Testis (tissue), 3 donors: ENCODE results near the gene NOS1AP. TPM values are rescaled to one million over a fixed set of nuclear protein-coding genes. Genes with fewer than 3 reads are reported as not detected.

Experiments
- DNase-seq: peaks from one replicate; pipeline ENCODE4 v3.0.0-alpha.2; 2019
- H3K27ac ChIP-seq, 2 donors: fragments of 200-600 bp; sonication (generic); one replicate each; pipeline ENCODE4 v1.5.1; 2019
- H3K27me3 ChIP-seq: fragments of 200-600 bp; sonication (generic); one replicate; pipeline ENCODE4 v1.5.1; 2019
- H3K36me3 ChIP-seq: fragments of 200-600 bp; sonication (generic); one replicate; pipeline ENCODE4 v1.5.1; 2017; ENCODE audit warnings: low read depth; ENCODE audit errors: missing control alignments
- H3K4me1 ChIP-seq: fragments of 200-600 bp; sonication (generic); one replicate; pipeline ENCODE4 v1.5.1; 2019
- H3K4me3 ChIP-seq, 2 donors: fragments of 200-600 bp; sonication (generic); one replicate each; pipeline ENCODE4 v1.5.1; 2017 to 2019
- H3K9me3 ChIP-seq: fragments of 200-600 bp; sonication (generic); one replicate; pipeline ENCODE4 v1.5.1; 2017
- CTCF ChIP-seq, 3 experiments: fragments of 450-650 bp in 2 of 3; fragments of 200-600 bp in 1 of 3; sonication (generic) in 1 of 3; IDR thresholded peaks; one replicate each; pipeline ENCODE4 v1.5.1; 2016 to 2019; ENCODE audit warnings: antibody characterized with exemption in 3 of 3, mild to moderate bottlenecking in 2 of 3, moderate library complexity in 1 of 3
- POLR2A ChIP-seq: fragments of 450-650 bp; IDR thresholded peaks from one replicate; pipeline ENCODE4 v1.6.1; 2017; ENCODE audit warnings: antibody characterized with exemption, mild to moderate bottlenecking, moderate library complexity
- WGBS, 2 donors: methylation state at CpG; one replicate each; pipeline ENCODE4 v1.1.5; 2018; 5-methylcytosine and 5-hydroxymethylcytosine counted together
- intact Hi-C: fragments of 100-400 bp; cut with DNase I; formaldehyde crosslinking; loops from one replicate; pipeline ENCODE4 v1.15.1; 2023; ENCODE audit warnings: low total_unique reads
- polyA plus RNA-seq: library from polyadenylated mRNA; stranded (reverse); fragments of 350-450 nt; fragmentation: Illumina TruSeq; extraction: RNeasy Lipid Tissue Mini Kit (QIAGEN cat#74804); gene quantifications from one replicate; pipeline ENCODE4 v1.2.3, GENCODE V29; 2014; ENCODE audit warnings: low read depth, low replicate concordance; ENCODE audit not compliant: insufficient read depth
- total RNA-seq, 2 donors: library from RNA; depleted of rRNA; stranded (reverse); fragments of >200 nt; gene quantifications; one replicate each; pipeline ENCODE4 v1.2.3, GENCODE V29; 2016

The NOS1AP gene
- total and polyA plus RNA-seq, 3 donors from 2014 or later: 2.1 to 5.1 (median 4.1) TPM

- no peaks in the 10 kb centered on the region for H3K36me3 ChIP-seq
- no peak for DNase-seq
- H3K4me1 ChIP-seq: no peaks in the 10 kb centered on the region
- H3K27ac ChIP-seq: no peak overlapping the region
- no peaks in the 10 kb centered on the region for H3K27me3 ChIP-seq
- no peaks in the 10 kb centered on the region for H3K9me3 ChIP-seq
- H3K4me3 ChIP-seq: no peak overlapping the region
- intact Hi-C loops: no loop called here
- TF ChIP-seq POLR2A (no peak), CTCF (IDR thresholded peaks at IDR 0.05) (no peak)
- WGBS, 2 donors: 78 to 85% methylated on average over 4 of the region's 4 CpGs
Observed at GRCh38 chr1:162182090-162182489, 112.6 kb downstream of the NOS1AP start.

GRCh38 chr1:162185314-162186025 is 116.0 kb downstream of the NOS1AP start:
- Histone ChIP-seq H3K9me3 (no peaks in the 10 kb centered on the region), H3K36me3 (no peaks in the 10 kb centered on the region), H3K27me3 (no peaks in the 10 kb centered on the region), H3K4me1 (no peaks in the 10 kb centered on the region), H3K4me3 (no peak overlapping the region), H3K27ac (no peak overlapping the region)
- no peak for DNase-seq
- TF ChIP-seq POLR2A (no peak), CTCF (IDR thresholded peaks at IDR 0.05) (no peak)
- WGBS, 2 donors: 69 to 79% methylated on average over 4 of the region's 4 CpGs
- intact Hi-C loops: no loop called here

GRCh38 chr1:162186026-162186374 is 116.5 kb downstream of the NOS1AP start:
- no peaks in the 10 kb centered on the region for H3K9me3 ChIP-seq
- no peak for DNase-seq
- 25 to 34% methylated on average over 1 of the region's 1 CpG for WGBS, 2 donors
- no peak overlapping the region for H3K4me3 ChIP-seq
- intact Hi-C loops: no loop called here
- H3K27me3 ChIP-seq: no peaks in the 10 kb centered on the region
- TF ChIP-seq CTCF (IDR thresholded peaks at IDR 0.05) (no peak), POLR2A (no peak)
- H3K4me1 ChIP-seq: no peaks in the 10 kb centered on the region
- no peak overlapping the region for H3K27ac ChIP-seq
- no peaks in the 10 kb centered on the region for H3K36me3 ChIP-seq

GRCh38 chr1:162186406-162186805 is 116.9 kb downstream of the NOS1AP start:
- no peaks in the 10 kb centered on the region for H3K36me3 ChIP-seq
- no peak for DNase-seq
- H3K9me3 ChIP-seq: no peaks in the 10 kb centered on the region
- WGBS, 2 donors: 67 to 68% methylated on average over 2 of the region's 2 CpGs
- TF ChIP-seq POLR2A (no peak), CTCF (IDR thresholded peaks at IDR 0.05) (no peak)
- no peaks in the 10 kb centered on the region for H3K27me3 ChIP-seq
- no peak overlapping the region for H3K4me3 ChIP-seq
- H3K27ac ChIP-seq: no peak overlapping the region
- H3K4me1 ChIP-seq: no peaks in the 10 kb centered on the region
- intact Hi-C loops: no loop called here

GRCh38 chr1:162187687-162188276 is 118.3 kb downstream of the NOS1AP start:
- H3K4me3 ChIP-seq: no peak overlapping the region
- 40 to 62% methylated on average over 1 of the region's 1 CpG for WGBS, 2 donors
- H3K4me1 ChIP-seq: peaks cover 2% of the 10 kb centered on the region
- TF ChIP-seq POLR2A: no peak
- no peak for TF ChIP-seq CTCF (IDR thresholded peaks at IDR 0.05)
- H3K9me3 ChIP-seq: no peaks in the 10 kb centered on the region
- H3K36me3 ChIP-seq: no peaks in the 10 kb centered on the region
- intact Hi-C loops: no loop called here
- no peaks in the 10 kb centered on the region for H3K27me3 ChIP-seq
- peak; percentile 62 for DNase-seq
- no peak overlapping the region for H3K27ac ChIP-seq
